K562 (cell line): Measurements from ENCODE around the gene NSRP1. TPM values are rescaled to one million over a fixed set of nuclear protein-coding genes. Genes with fewer than 3 reads are reported as not detected.

ENCODE experiments used
- ATAC-seq: fragments of 200-7000 bp; cut with Tn5 transposase; 3 replicates; pipeline ENCODE4 v1.9.1; 2020; ENCODE audit warnings: moderate library complexity
- BruUV-seq: library from RNA; stranded (reverse); fragments of 400-500 nt; replicated peaks from 2 replicates; lab custom pipeline; 2021; lab: Mats Ljungman, UMichigan
- CTCF ChIA-PET: fragments of 300-600 bp; formaldehyde crosslinking; extraction: SDS; loops from one replicate; lab custom pipeline; 2021; ENCODE audit warnings: low intra/inter-chr PET ratio; lab: Yijun Ruan, JAX
- POLR2A ChIA-PET: fragments of 300-600, 350-650 bp; sonication (Branson Sonifier 250); formaldehyde crosslinking; extraction: SDS; loops from one replicate; lab custom pipeline; 2021; ENCODE audit warnings: antibody characterized with exemption, inconsistent platforms; lab: Yijun Ruan, JAX
- DNase-seq, 4 experiments: peaks; one replicate each; pipeline versions ENCODE4 v3.0.0 to v3.0.0-alpha.2; 2011 to 2018; ENCODE audit warnings: low spot score in 3 of 4, mixed read lengths in 3 of 4; ENCODE audit errors: extremely low read depth in 1 of 4
- FAIRE-seq: peaks from 2 replicates; lab custom pipeline; 2011; peaks lifted over from hg19 to GRCh38; lab: Jason Lieb, UNC
- H2AFZ ChIP-seq: 2 replicates; pipeline ENCODE4 v1.6.0; 2011; ENCODE audit warnings: low read depth, low read length, control low read depth, inconsistent platforms
- H3K27ac ChIP-seq: fragments of 200-600 bp; 3 replicates; pipeline ENCODE4 v1.8.0; 2011; ENCODE audit warnings: low read depth, mild to moderate bottlenecking, control low read depth, inconsistent platforms, low read length, moderate library complexity, mixed read lengths; ENCODE audit errors: extremely low read depth
- H3K27me3 ChIP-seq, 2 experiments: fragments of 300-600 bp in 1 of 2; 2 replicates in 1 of 2; 3 replicates in 1 of 2; pipeline versions ENCODE4 v1.6.0 to v1.8.0; 2011; ENCODE audit warnings: inconsistent platforms in 2 of 2, low read length in 2 of 2, mild to moderate bottlenecking in 1 of 2, mixed read lengths in 1 of 2, moderate library complexity in 1 of 2; ENCODE audit not compliant: control insufficient read depth in 2 of 2, insufficient read depth in 2 of 2
- H3K36me3 ChIP-seq: fragments of 300-600 bp; 3 replicates; pipeline ENCODE4 v1.8.0; 2011; ENCODE audit warnings: mild to moderate bottlenecking, low read length, inconsistent platforms; ENCODE audit not compliant: control insufficient read depth, insufficient read depth
- H3K4me1 ChIP-seq, 2 experiments: fragments of 200-600 bp in 1 of 2; replicated peaks in 1 of 2; 2 replicates in 1 of 2; 3 replicates in 1 of 2; pipeline versions ENCODE4 v1.5.1 to v1.8.0; 2011; ENCODE audit warnings: inconsistent platforms in 2 of 2, low read length in 2 of 2, mild to moderate bottlenecking in 1 of 2, mixed read lengths in 1 of 2, moderate library complexity in 1 of 2; ENCODE audit not compliant: control insufficient read depth in 2 of 2, insufficient read depth in 2 of 2
- H3K4me2 ChIP-seq: 2 replicates; pipeline ENCODE4 v1.6.1; 2011; ENCODE audit warnings: low read length, control low read depth, inconsistent platforms, mixed read lengths; ENCODE audit not compliant: insufficient read depth
- H3K4me3 ChIP-seq: fragments of 200-600 bp; sonication (generic), shearing (Covaris generic); 2 replicates; pipeline ENCODE4 v1.5.1; 2016; ENCODE audit warnings: control low read depth, inconsistent platforms
- H3K79me2 ChIP-seq: fragments of 200-600 bp; 3 replicates; pipeline ENCODE4 v1.8.0; 2011; ENCODE audit warnings: low read length, inconsistent platforms; ENCODE audit not compliant: control insufficient read depth, insufficient read depth
- H3K9ac ChIP-seq, 2 experiments: 2 replicates each; pipeline versions ENCODE4 v1.6.0 to v1.6.1; 2011; ENCODE audit warnings: low read depth in 2 of 2, low read length in 2 of 2, control low read depth in 1 of 2, inconsistent platforms in 1 of 2, mild to moderate bottlenecking in 1 of 2, mixed read lengths in 1 of 2; ENCODE audit not compliant: insufficient read depth in 1 of 2
- H3K9me1 ChIP-seq: one replicate; pipeline ENCODE4 v1.6.0; 2011; ENCODE audit warnings: inconsistent platforms, mild to moderate bottlenecking, low read length, moderate library complexity; ENCODE audit not compliant: control insufficient read depth, insufficient read depth
- H3K9me3 ChIP-seq: replicated peaks from 2 replicates; pipeline ENCODE4 v1.5.1; 2011; ENCODE audit warnings: low read depth, low read length, inconsistent platforms; ENCODE audit not compliant: control insufficient read depth, insufficient read depth
- H4K20me1 ChIP-seq: replicated peaks from 2 replicates; pipeline ENCODE4 v1.6.1; 2011; ENCODE audit warnings: low read length, inconsistent platforms, mixed read lengths; ENCODE audit not compliant: control insufficient read depth, insufficient read depth
- NFE2L1 ChIP-seq: fragments of 450-650 bp; IDR thresholded peaks from 2 replicates; pipeline ENCODE4 v1.6.1; 2016; ENCODE audit warnings: missing genetic modification characterization, low read depth, mild to moderate bottlenecking, missing compliant biosample characterization, moderate library complexity, borderline replicate concordance
- SAP30 ChIP-seq: fragments of 200-600 bp; sonication (generic); IDR thresholded peaks from 2 replicates; pipeline ENCODE4 v1.6.1; 2012; ENCODE audit warnings: borderline replicate concordance, low read depth, mild to moderate bottlenecking, moderate library complexity, low read length, control low read depth, inconsistent platforms; ENCODE audit not compliant: insufficient read depth, poor library complexity, severe bottlenecking
- ZNF584 ChIP-seq: fragments of 200-800 bp; sonication (Bioruptor generic); IDR thresholded peaks from 2 replicates; pipeline ENCODE4 v1.6.1; 2016; ENCODE audit warnings: low read depth, mild to moderate bottlenecking, missing genetic modification characterization, missing compliant biosample characterization
- WGBS: fragments of 100-300 bp; shearing (Covaris generic); methylation state at CpG from one replicate; pipeline ENCODE4 v1.1.6; 2016; ENCODE audit warnings: low coverage, mixed read lengths; ENCODE audit not compliant: insufficient coverage; ENCODE audit errors: missing lambda C conversion rate; 5-methylcytosine and 5-hydroxymethylcytosine counted together
- in situ Hi-C: fragments of 300-500 bp; cut with MboI; formaldehyde crosslinking; loops from 4 replicates; pipeline ENCODE4 v1.15.0; 2018; ENCODE audit warnings: inconsistent platforms, mixed read lengths
- intact Hi-C: fragments of 100-400 bp; cut with micrococcal nuclease; formaldehyde crosslinking; loops from 2 replicates; pipeline ENCODE4 v1.14.2; 2022
- polyA plus RNA-seq, 8 experiments: library from polyadenylated mRNA; depleted of rRNA in 4 of 8; stranded (reverse) in 5 of 8; unstranded in 3 of 8; fragments of >200 nt; fragmentation: Nextera tagmentation in 2 of 8; fragmentation: Illumina TruSeq in 1 of 8; extraction: Ambion mirVana in 2 of 8; extraction: Trizol in 1 of 8; gene quantifications; 2 replicates each; pipeline versions ENCODE4 v1.2.1 to v1.2.3, GENCODE V29; 2011 to 2014; ENCODE audit warnings: inconsistent platforms in 1 of 8, missing spikeins in 1 of 8
- total RNA-seq, 7 experiments: library from RNA; depleted of rRNA in 6 of 7; stranded (reverse); fragments of >200 nt in 6 of 7; fragmentation: Illumina TruSeq in 2 of 7; extraction: Trizol in 2 of 7; gene quantifications; 2 replicates each; pipeline versions ENCODE4 v1.2.1 to v1.2.3, GENCODE V29; 2011 to 2021; ENCODE audit warnings: low replicate concordance in 1 of 7

The NSRP1 gene
- total and polyA plus RNA-seq, 9 of the 15 experiments (the other 6 are each of a cell fraction or from before 2014, with no cell fraction given), result 18.4 to 68.6 (median 32.7) TPM

GRCh38 chr17:30234964-30235363, 118.3 kb downstream of the NSRP1 start:
- Histone ChIP-seq H3K9ac (no peak overlapping the region), H2AFZ (no peak overlapping the region), H3K27me3 (peaks cover 46 to 68% of the 10 kb centered on the region in 2 experiments), H3K4me1 (peaks cover 0 to 32% of the 10 kb centered on the region in 2 experiments; a peak in 2 of 5 replicates), H3K4me3 (no peak overlapping the region), H3K4me2 (no peak overlapping the region; the same call in 1 of the 2 replicates), H3K9me3 (no peaks in the 10 kb centered on the region), H3K36me3 (no peaks in the 10 kb centered on the region), H3K27ac (no peak overlapping the region), H3K9me1 (no peaks in the 10 kb centered on the region), H4K20me1 (peaks cover 6% of the 10 kb centered on the region; the same call in 1 of the 2 replicates), H3K79me2 (no peaks in the 10 kb centered on the region)
- WGBS, result 24% methylated on average over 12 of the region's 12 CpGs
- POLR2A ChIA-PET, result interaction anchor here (0.6 to 0.7 kb wide), 4 partner anchors 25 to 1104 kb away, joined by 3 to 4 read pairs (median 4); partner anchors contain the start of gene BLMH
- CTCF ChIA-PET, result no interaction called here
- BruUV-seq, result no TSS peak
- no peak for FAIRE-seq
- no peak for ATAC-seq
- in situ Hi-C loops, result no loop called here
- intact Hi-C loops, result no loop called here
- DNase-seq, result no peak
- TF ChIP-seq SAP30 (no peak), NFE2L1 (tag) (no peak), ZNF584 (no peak)
